ENCODE measurements around the gene RPL32.

DNA sequence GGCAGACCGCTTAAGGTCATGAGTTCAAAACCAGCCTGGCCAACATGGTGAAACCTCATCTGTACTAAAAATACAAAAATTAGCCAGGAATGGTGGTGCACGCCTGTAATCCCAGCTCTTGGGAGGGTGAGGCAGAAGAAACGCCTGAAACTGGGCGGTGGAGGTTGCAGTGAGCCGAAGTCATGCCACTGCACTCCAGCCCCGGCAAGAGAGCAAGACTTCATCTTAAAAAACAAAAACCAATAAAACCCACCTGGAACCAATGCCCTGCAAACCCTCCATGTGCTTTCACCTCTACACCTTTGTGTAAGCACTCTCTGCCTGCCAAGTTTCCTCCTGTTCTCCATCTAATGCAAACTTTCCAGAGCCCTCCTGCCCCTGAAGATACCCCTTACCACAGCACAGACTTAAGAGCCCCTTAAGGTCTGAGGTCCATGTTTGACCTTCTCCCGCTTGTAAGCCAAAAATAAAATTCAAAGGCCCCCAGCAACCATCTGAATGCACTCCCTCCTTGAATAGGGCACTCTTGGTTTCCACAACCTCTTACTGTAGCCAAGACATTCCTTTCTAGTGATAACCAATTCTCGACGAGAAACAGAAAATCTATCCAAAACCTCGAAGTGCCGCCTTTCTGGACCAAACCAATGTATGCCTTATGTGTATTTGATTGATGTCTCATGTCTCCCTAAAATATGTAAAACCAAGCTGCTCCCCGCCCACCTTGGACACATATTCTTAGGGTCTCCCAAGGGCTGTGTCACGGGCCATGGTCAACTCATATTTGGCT is 3.0 kb downstream of the RPL32 start:
- no peak for TF ChIP-seq EZH2 (IDR thresholded peaks at IDR 0.05; ENCODE audit: borderline replicate concordance, insufficient read depth, low read length, poor library complexity, severe bottlenecking)
- TF ChIP-seq, protein P1, sequence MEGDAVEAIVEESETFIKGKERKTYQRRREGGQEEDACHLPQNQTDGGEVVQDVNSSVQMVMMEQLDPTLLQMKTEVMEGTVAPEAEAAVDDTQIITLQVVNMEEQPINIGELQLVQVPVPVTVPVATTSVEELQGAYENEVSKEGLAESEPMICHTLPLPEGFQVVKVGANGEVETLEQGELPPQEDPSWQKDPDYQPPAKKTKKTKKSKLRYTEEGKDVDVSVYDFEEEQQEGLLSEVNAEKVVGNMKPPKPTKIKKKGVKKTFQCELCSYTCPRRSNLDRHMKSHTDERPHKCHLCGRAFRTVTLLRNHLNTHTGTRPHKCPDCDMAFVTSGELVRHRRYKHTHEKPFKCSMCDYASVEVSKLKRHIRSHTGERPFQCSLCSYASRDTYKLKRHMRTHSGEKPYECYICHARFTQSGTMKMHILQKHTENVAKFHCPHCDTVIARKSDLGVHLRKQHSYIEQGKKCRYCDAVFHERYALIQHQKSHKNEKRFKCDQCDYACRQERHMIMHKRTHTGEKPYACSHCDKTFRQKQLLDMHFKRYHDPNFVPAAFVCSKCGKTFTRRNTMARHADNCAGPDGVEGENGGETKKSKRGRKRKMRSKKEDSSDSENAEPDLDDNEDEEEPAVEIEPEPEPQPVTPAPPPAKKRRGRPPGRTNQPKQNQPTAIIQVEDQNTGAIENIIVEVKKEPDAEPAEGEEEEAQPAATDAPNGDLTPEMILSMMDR (IDR thresholded peaks at IDR 0.05; ENCODE audit: poor library complexity, severe bottlenecking): no peak
- no peak for TF ChIP-seq POLR2AphosphoS5 (IDR thresholded peaks at IDR 0.05)
- no peak for TF ChIP-seq EP300 (conservative IDR thresholded peaks at IDR 0.05; ENCODE audit: poor library complexity, severe bottlenecking)
- TF ChIP-seq TAF1 (IDR thresholded peaks at IDR 0.05; ENCODE audit: low read depth): no peak
- no peak for TF ChIP-seq REST (IDR thresholded peaks at IDR 0.05; ENCODE audit: borderline replicate concordance)
- no peak for TF ChIP-seq MXI1 (conservative IDR thresholded peaks at IDR 0.05; ENCODE audit: poor library complexity, severe bottlenecking)
